Activated CD8-positive, alpha-beta memory T cell treated with anti-CD3 and anti-CD28 coated beads, Interleukin-2, amount 50 U/mL, for 1 hour (primary cell): ENCODE results near the gene HOXB6.

Experiments used
- DNase-seq: peaks from one replicate; pipeline ENCODE4 v3.0.0-alpha.2; 2020; ENCODE audit errors: extremely low read depth

HOXB6 gene

DNA sequence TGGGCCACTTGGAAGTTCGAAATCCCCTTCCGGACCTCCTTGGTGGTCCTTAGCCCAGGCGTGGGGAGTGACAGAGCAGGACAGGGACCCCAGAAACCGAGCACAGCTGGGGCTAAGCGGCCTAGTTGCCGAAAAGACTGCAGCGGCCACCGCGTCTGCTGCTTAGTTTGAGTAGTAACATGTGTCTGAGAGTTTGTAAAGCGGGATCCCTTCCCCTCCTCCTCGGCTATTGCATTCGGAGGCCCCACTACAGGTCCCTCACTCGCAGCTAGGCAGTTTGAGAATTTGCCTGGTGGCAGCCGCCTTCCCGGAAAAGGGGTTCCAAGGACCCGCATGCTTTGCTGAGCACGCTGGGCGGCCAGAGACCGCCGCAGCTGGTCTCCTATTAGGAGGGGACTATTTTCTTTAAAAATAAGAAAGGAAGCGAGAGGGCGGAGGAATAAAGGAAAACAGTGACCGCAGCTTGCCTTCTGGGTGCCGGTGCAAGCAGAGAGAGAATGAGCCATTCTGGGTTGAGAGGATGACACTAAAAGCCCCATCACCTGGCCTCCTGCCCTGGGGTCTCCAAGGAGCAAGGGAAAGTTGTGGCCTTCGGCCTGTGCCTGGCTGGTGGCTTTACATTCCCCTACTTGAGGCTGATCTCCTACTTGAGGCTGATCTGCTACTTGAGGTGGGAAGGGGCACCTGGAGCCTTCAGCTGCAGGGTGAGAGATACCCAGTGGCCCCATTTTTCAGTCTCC, 10.1 kb downstream of the HOXB6 start:
- DNase-seq: no peak

DNA sequence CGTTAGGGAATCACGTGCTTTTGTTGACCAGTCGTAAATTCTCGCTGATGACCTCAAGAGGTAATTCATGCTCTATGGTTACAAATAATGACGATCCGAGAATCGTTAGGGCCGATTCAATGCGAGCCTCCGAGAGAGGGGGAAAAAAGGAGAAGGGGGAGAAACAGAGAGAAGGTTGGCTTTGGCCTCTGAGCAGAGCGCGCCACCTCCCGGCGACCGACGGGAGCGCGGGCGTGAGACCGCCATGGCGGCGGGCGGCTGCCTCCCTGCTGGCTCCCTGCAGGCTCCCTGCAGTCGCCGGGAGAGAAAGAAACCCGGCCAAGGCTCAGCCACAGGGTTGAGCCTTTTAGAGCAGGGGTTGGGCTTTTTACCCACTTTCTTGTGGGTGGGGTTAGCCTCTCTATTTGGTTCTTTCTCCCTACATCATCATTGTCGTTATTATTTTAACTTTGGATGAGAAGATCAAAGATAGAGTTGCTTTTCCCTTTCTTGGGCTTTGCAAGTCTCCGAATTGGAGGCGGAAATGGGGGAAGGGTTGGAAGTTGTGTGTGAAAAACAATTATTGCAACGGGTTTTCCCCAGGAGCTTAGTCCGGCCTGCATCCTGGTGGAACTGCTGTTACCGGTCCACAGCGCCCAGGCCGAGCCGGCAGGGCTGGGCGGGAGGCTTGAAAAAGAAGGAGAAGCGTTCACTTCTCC, 10.8 kb downstream of the HOXB6 start:
- no peak for DNase-seq

- DNase-seq: no peak
Measured at GRCh38 chr17:48593126-48593829, 11.5 kb downstream of the HOXB6 start, which contains the start of gene HOXB5. Gene HOXB5, minus strand, starts transcription at chr17:48593779. Its CDS starts 97 bp downstream, at chr17:48593682.

GRCh38 chr17:48592577-48592976, 12.2 kb downstream of the HOXB6 start:
- DNase-seq: no peak

DNA sequence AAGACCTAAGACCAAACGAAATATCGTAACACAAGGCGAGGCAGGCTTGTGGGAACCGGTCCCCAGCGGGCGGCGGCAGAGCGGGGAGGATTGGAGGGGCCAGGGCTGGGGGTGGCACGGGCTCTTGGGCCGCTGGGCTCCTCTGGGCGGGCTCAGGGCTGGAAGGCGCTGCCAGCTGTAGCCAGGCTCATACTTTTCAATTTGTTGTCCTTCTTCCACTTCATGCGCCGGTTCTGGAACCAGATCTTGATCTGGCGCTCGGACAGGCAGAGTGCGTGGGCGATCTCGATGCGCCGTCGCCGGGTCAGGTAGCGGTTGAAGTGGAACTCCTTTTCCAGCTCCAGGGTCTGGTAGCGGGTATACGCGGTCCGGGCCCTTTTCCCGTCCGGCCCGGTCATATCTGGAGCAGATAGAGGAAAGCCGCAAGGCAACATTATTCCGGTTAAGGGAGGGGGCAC, 12.7 kb downstream of the HOXB6 start:
- no peak for DNase-seq

- no peak for DNase-seq
Measured at GRCh38 chr17:48591255-48592056, 13.3 kb downstream of the HOXB6 start.

DNA sequence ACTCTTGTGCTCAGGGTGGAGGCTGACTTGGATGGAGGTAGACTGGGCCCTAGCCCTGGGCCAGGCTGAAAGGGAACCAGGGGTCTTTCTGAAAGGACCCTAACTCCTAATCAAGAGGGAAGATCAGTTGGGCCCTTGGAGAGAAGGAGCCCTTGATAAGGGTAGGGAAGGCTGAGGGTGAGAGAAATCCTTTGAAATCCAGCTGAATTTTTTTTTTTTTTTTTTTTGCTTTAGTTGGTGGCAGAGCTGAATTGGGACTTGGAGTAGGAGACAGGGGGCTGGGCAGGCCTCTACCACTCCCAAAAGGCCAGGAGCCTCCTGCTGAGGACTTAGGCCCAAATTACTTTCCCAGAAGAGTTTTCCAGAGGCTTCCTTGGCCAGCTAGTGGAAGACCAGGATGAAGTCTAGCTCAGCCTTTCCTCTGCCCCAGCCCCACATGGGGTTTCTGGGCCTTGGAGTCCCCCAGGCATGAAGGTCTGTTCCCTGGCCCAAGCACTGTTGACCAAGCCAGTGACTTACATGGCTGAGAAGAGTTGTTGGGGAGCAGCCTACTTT, 14.1 kb downstream of the HOXB6 start:
- DNase-seq: no peak

GRCh38 chr17:48589831-48590606, 14.8 kb downstream of the HOXB6 start, which contains the start of gene HOXB3:
Gene HOXB3, minus strand, starts transcription at chr17:48590241. Its CDS starts 37,767 bp downstream, at chr17:48552474.
- no peak for DNase-seq

DNA sequence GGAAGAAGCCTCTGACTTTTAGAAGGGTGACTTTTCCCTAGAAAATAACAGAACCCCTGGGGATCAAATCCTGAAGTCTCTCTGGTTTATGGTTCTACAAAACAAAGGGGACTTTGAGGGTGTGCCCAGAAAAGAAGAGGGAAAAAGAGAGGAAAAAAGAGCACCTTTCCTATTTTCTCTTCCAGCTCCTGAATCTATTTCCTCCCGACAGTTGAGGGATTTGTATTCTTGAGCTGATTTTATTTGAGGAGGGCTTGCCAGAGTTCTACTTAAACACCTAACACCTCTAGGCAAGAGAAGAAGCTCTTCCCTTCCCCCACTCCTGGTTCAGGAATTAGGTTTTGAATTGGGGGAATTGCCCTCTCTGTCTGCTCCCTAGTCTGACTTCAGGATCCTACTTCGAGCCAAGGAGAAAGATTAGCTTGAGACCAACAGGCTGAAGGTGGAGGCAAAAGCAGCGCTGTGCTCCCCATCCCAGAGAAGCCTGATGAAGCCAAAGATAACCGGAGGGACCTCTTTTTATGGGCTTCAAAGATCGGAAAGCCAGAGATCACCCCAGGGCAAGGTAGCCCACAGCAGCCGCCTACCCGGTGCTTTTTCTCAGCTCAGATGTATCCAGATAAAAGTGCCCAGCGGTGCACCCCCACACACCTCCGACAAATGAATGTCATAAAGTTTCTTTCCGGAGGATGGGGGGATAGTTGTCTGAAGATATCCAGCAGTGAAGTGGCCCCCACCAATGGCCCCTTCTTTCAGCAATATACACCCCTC, 15.5 kb downstream of the HOXB6 start:
- no peak for DNase-seq

DNA sequence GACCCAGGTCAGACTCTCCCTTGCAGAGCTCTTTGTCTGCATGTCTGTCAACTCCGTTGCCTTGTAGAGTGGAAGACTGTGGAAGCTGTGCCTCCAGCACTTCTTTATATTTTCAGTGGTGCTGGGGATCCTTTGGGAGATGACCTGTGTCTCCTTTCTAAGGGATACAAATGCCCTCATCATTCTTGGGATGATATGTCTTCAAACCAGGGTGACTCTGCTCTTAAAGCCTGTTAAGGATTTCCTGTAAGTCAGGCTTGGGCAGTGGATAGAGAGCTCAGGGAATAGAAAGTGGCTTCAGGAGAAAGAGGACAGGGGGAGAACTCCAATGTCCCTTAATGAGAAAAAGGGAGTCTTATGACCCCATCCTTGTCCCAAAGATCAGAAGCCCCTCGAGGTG, 16.3 kb downstream of the HOXB6 start:
- DNase-seq: no peak

DNA sequence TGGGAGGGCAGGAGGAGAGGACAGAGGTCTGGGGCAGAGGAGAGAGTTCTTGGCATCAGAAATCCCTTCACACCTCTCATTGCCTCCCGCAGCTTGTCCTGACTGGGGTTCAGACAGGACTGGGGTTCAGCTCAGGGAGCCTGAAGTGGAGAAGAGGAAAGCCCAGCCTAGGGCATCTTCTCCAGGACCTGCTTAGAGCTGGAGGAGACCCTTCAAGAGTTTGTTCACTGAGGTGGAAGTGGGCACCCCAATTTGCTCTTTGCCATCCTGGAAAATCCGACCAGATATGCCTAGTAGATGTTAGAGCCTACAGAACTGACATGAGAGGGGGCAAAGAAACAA, 16.7 kb downstream of the HOXB6 start:
- DNase-seq: no peak

- no peak for DNase-seq
Measured at GRCh38 chr17:48587276-48588073, 17.3 kb downstream of the HOXB6 start.

DNA sequence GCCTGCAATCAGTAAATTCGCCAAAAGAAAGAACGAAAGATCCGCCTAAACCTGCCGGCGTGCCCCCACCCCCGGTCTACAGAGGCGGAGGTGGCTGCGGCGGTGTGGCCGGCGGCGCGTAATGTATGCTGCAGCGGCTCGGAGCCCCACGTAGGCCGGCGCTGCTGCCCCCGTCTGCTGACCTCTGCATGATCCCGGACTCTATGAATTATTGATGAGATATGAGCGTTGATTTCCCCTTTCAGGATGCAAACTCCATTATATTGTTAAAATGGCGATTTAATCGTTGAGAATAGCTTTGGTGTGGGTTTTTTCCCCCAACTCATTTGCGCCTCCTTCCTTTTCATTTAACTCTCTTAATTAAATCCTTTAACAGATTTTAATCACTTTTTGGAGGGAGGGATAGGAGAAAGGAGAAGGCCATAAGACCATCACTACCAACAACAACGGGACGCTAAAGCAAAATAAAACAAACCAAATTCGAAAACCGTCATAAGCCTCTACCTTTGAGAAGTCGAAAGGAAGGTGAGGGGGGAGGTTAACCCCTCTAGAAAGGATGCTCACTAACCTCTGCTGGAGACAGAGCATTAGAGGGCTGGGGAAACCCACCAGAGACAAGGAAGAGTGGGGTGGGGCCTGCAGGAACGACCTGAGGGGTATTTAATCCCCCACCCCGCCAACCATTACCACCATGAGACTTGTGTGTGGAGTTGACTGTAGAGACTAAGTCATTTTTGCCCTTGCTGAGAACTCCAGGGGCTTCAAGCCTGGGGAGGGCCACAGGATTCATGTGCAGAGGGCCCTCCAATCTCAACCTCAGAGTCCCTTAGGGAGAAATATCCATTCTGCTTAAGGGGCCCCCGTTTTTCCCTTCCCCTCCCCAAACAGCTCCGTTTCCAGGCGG, 18.2 kb downstream of the HOXB6 start:
- no peak for DNase-seq

- no peak for DNase-seq
Measured at GRCh38 chr17:48584223-48584741, 20.5 kb downstream of the HOXB6 start.

- DNase-seq: no peak
Measured at GRCh38 chr17:48583708-48584222, 21.0 kb downstream of the HOXB6 start.

- DNase-seq: no peak
Measured at GRCh38 chr17:48582750-48583069, 22.1 kb downstream of the HOXB6 start.

GRCh38 chr17:48579760-48580554, 24.8 kb downstream of the HOXB6 start:
- DNase-seq: no peak
